Caki2 (cell line): ENCODE measurements around the gene ABI2. TPM values are rescaled to one million over a fixed set of nuclear protein-coding genes. Genes with fewer than 3 reads are reported as not detected.
"Not testable (repeated sequence)": the region's sequence is repeated elsewhere in the genome, so short reads cannot be mapped to it uniquely, and the experiment has no call there.

Source experiments
- DNase-seq: peaks from one replicate; pipeline ENCODE4 v3.0.0-alpha.2; 2015; ENCODE audit warnings: low read depth
- in situ Hi-C: cut with HindIII; loops from 2 replicates; pipeline ENCODE4 v1.10.0; 2016; ENCODE audit warnings: low sequenced_read_pairs, low pct_unique_long_range_greater_than_20kb, mixed read lengths
- total RNA-seq: library from RNA; depleted of rRNA; stranded (reverse); fragments of >200 nt; shearing (Covaris generic); gene quantifications from 2 replicates; pipeline ENCODE4 v1.2.3, GENCODE V29; 2014; ENCODE audit warnings: low replicate concordance

The ABI2 gene
- total RNA-seq, 1 experiment from 2014 or later, result 29.4 TPM

GRCh38 chr2:203347375-203347774, 19.2 kb downstream of the ABI2 start:
- in situ Hi-C loops, result no loop called here
- DNase-seq, result no peak

DNA sequence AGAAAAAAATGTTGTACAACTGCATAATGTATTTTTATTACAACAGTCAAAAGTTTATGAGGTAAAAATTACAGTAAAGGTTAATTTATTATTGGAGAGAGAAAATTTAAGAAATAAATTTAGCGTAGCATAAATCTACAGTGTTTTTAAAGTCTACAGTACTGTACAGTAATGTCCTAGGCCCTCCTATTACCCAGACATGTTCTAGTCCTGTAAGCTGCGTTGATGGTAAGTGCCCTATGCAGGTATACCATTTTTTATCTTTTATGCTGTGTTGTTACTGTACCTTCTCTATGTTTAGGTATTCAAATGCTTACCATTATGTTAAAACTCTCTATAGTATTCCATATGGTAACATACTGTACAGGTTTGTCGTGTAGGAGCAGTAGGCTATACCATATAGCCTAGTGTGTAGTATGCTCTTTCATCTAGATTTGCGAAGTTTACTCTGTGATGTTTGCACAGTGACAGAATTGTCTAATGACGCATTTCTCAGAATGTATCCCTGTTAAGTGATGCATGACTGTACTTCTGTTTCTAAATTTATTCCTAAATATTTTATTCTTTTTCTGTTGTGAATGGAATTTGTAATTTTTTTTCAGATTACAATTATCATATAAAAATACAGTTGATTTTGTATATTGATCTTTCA, 24.5 kb downstream of the ABI2 start:
- DNase-seq, result no peak
- in situ Hi-C loops, result no loop called here

GRCh38 chr2:203354966-203355365, 26.8 kb downstream of the ABI2 start:
- in situ Hi-C loops, result no loop called here
- DNase-seq, result no peak

- in situ Hi-C loops, result no loop called here
- no peak for DNase-seq
These were observed 31.3 kb downstream of the ABI2 start for GRCh38 chr2:203359450-203359849.

DNA sequence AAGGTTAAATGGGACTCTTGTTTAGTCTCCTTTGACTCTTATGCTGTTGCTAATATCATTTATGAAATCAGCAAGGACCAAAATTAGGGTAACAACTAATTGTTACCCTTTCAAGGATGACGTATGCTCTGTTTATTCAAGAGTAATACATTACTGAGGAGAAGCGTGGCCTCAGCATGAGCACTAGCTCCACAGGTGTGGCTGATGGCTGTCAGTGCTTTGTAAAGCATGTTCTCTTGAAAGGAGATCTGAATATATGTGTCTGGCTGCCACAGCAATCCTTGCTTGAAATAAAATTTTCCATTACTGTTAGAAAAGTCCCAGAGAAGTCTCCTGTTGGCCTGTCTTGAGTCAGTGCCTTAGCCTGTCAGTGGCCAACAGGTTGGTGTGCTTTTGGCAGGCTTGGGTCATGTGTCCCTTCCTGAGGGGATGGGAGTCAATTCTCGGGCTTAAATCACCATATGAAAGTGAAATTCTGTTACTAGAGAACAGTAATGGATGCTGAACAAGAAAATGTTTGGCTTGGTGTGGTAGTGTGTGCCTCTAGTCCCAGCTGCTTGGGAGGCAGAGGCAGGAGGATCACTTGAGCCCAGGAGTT, 32.7 kb downstream of the ABI2 start:
- in situ Hi-C loops, result no loop called here

DNA sequence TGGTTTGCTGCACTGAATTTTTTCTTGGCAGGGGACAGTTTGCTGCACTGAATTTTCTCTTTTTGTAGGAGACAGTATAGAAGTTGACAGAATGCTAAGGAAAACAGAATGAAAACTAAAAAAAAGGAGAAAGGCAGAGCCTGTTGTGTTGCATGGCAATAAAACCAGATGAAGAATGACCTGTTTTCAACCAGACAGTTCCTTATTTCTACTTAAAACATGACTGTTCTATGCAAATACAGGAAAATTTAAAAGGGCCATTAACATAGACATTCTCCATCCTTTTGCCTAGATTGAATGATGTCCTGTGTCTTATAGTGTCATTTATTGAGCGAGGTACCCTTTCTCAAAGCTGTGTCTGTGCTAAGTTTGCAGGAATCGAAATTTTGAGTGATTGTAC, 33.3 kb downstream of the ABI2 start:
- in situ Hi-C loops, result no loop called here
- DNase-seq, result no peak

More for the DNA sequence above, 32.7 kb downstream of the ABI2 start:
- DNase-seq, result no peak

DNA sequence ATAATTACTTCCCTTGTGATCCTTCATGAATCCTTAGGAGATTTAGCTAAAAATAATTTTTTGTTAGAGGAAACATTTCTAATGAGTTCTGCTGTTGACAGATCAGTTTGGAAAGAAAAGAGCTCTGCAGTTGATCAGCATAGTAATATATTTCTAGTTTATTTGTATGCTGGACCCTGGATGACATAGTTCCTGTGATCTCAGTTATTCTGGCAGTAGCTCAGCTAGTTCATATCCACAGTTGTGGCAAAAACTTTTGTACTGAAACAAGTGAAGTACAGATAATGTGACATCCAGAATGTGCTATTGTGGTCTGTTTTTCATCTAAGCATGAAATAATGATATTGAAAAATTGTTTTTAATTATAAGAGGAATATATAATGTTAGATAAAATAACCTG, 33.7 kb downstream of the ABI2 start:
- in situ Hi-C loops, result no loop called here
- no peak for DNase-seq

- no peak for DNase-seq
- in situ Hi-C loops, result no loop called here
These were observed 38.7 kb downstream of the ABI2 start for GRCh38 chr2:203366639-203367466.

DNA sequence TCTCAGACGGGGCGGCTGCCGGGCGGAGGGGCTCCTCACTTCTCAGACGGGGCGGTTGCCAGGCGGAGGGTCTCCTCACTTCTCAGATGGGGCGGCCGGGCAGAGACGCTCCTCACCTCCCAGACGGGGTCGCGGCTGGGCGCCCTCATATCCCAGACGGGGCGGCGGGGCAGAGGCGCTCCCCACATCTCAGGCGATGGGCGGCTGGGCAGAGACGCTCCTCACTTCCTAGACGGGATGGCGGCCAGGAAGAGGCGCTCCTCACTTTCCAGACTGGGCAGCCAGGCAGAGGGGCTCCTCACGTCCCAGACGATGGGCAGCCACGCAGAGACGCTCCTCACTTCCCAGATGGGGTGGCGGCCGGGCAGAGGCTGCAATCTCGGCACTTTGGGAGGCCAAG, 44.5 kb downstream of the ABI2 start:
- in situ Hi-C loops, DNase-seq: not testable (repeated sequence)

- DNase-seq, result no peak
- in situ Hi-C loops, result no loop called here
These were observed 48.0 kb downstream of the ABI2 start for GRCh38 chr2:203376173-203376572.

GRCh38 chr2:203379156-203379555, 51.0 kb downstream of the ABI2 start:
- in situ Hi-C loops, result no loop called here
- no peak for DNase-seq

GRCh38 chr2:203383038-203383437, 54.8 kb downstream of the ABI2 start:
- DNase-seq, result no peak
- in situ Hi-C loops, result no loop called here

DNA sequence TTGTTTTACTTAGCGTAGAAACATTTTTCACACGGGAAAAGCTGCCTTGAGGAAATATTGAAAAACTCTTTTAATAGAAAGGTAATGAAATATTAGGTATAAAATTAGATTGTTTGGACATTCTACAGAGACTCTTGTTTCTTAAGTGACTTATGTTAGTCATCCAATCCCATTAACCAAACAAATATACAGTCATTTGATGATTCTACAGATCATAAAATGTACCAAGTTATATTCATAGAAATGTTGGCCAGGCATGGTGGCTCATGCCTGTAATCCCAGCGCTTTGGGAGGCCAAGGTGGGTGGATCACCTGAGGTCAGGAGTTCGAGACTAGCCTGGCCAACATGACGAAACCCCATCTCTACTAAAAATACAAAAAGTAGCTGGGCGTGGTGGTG, 60.0 kb downstream of the ABI2 start:
- DNase-seq, in situ Hi-C loops: not testable (repeated sequence)

GRCh38 chr2:203394519-203395227, 66.5 kb downstream of the ABI2 start:
- DNase-seq, result no peak
- in situ Hi-C loops, result no loop called here

DNA sequence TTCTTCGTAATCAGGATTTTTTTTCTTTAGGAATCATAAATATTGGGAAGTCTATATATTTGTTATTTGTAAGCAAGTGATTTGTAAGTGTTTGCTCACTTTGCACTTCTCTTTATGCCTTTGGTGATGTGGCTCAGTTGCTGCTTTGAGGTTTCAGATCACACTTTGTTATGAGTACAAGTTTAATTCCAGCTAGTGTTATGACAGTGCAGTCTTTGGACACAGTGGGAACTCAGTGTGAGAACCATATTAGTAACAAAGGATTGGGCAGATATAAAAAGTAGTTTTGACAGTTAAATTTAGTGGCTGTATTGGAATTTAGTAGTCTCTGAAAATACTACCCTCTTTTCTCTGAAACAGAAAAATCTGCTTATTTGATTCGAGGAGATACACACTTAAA, 67.7 kb downstream of the ABI2 start:
- in situ Hi-C loops, result no loop called here
- DNase-seq, result no peak

GRCh38 chr2:203396667-203397066, 68.5 kb downstream of the ABI2 start:
- in situ Hi-C loops, result no loop called here
- DNase-seq, result no peak

- in situ Hi-C loops, result no loop called here
- no peak for DNase-seq
These were observed 70.8 kb downstream of the ABI2 start for GRCh38 chr2:203399031-203399430.

GRCh38 chr2:203400805-203401585, 72.8 kb downstream of the ABI2 start:
- DNase-seq, result no peak
- in situ Hi-C loops, result no loop called here
